Measurements from ENCODE around the gene SDK2. TPM values are rescaled to one million over a fixed set of nuclear protein-coding genes. Genes with fewer than 3 reads are reported as not detected.

Gene SDK2
- polyA plus RNA-seq, 1 experiment = 0.01 TPM

GRCh38 chr17:73319766-73320165 lies 324.5 kb downstream of the SDK2 start:
- CTCF ChIA-PET = interaction anchor here (0.7 to 1.0 kb wide), 3 partner anchors 9 to 87 kb away, joined by 3 to 7 read pairs (median 3); a partner anchor contains a TSS
- POLR2A ChIA-PET = interaction anchor here (0.7 kb wide), 1 partner anchor 9 kb away, joined by 5 read pairs; no protein-coding TSS in a partner anchor
- H3K4me3 ChIP-seq (ENCODE audit: low read depth, low read length) = no peak overlapping the region
- no peaks in the 10 kb centered on the region for H3K27me3 ChIP-seq (ENCODE audit: control insufficient read depth, insufficient read depth, low read length)
- H3K27ac ChIP-seq (ENCODE audit: low read depth, low read length) = no peak overlapping the region
- H3K9me3 ChIP-seq (ENCODE audit: control insufficient read depth, insufficient read depth, low read length) = no peaks in the 10 kb centered on the region
- TF ChIP-seq CTCF (IDR thresholded peaks at IDR 0.05; ENCODE audit: low read depth, low read length) = no peak
- no peak for DNase-seq (ENCODE audit: low read depth, low spot score)

GRCh38 chr17:73318836-73319235 lies 325.4 kb downstream of the SDK2 start:
- no peaks in the 10 kb centered on the region for H3K9me3 ChIP-seq (ENCODE audit: control insufficient read depth, insufficient read depth, low read length)
- H3K27ac ChIP-seq (ENCODE audit: low read depth, low read length) = no peak overlapping the region
- no peak for TF ChIP-seq CTCF (IDR thresholded peaks at IDR 0.05; ENCODE audit: low read depth, low read length)
- CTCF ChIA-PET = interaction anchor here (2.0 kb wide), 1 partner anchor 63 kb away, joined by 6 read pairs; no protein-coding TSS in a partner anchor
- H3K4me3 ChIP-seq (ENCODE audit: low read depth, low read length) = no peak overlapping the region
- no peak for DNase-seq (ENCODE audit: low read depth, low spot score)
- no peaks in the 10 kb centered on the region for H3K27me3 ChIP-seq (ENCODE audit: control insufficient read depth, insufficient read depth, low read length)
- POLR2A ChIA-PET = interaction anchor here (0.7 kb wide), 1 partner anchor 8 kb away, joined by 5 read pairs; no protein-coding TSS in a partner anchor

GRCh38 chr17:73318427-73318813 lies 325.8 kb downstream of the SDK2 start:
- no peaks in the 10 kb centered on the region for H3K27me3 ChIP-seq (ENCODE audit: control insufficient read depth, insufficient read depth, low read length)
- TF ChIP-seq CTCF (IDR thresholded peaks at IDR 0.05; ENCODE audit: low read depth, low read length) = no peak
- H3K4me3 ChIP-seq (ENCODE audit: low read depth, low read length) = no peak overlapping the region
- H3K27ac ChIP-seq (ENCODE audit: low read depth, low read length) = no peak overlapping the region
- no peak for DNase-seq (ENCODE audit: low read depth, low spot score)
- POLR2A ChIA-PET = no interaction called here
- no peaks in the 10 kb centered on the region for H3K9me3 ChIP-seq (ENCODE audit: control insufficient read depth, insufficient read depth, low read length)
- CTCF ChIA-PET = interaction anchor here (1.1 to 2.0 kb wide), 2 partner anchors 63 to 64 kb away, joined by 3 to 6 read pairs; no protein-coding TSS in a partner anchor

- TF ChIP-seq CTCF (IDR thresholded peaks at IDR 0.05; ENCODE audit: low read depth, low read length) = no peak
- POLR2A ChIA-PET = no interaction called here
- CTCF ChIA-PET = interaction anchor here (1.1 to 2.0 kb wide), 2 partner anchors 62 to 63 kb away, joined by 3 to 6 read pairs; no protein-coding TSS in a partner anchor
- DNase-seq (ENCODE audit: low read depth, low spot score) = no peak
- no peaks in the 10 kb centered on the region for H3K27me3 ChIP-seq (ENCODE audit: control insufficient read depth, insufficient read depth, low read length)
- no peak overlapping the region for H3K27ac ChIP-seq (ENCODE audit: low read depth, low read length)
- H3K4me3 ChIP-seq (ENCODE audit: low read depth, low read length) = no peak overlapping the region
- no peaks in the 10 kb centered on the region for H3K9me3 ChIP-seq (ENCODE audit: control insufficient read depth, insufficient read depth, low read length)
Observed at GRCh38 chr17:73317513-73318426, 326.5 kb downstream of the SDK2 start.

Data from AG04450 (cell line).